ENCODE results near the gene KIF26B.

DNA sequence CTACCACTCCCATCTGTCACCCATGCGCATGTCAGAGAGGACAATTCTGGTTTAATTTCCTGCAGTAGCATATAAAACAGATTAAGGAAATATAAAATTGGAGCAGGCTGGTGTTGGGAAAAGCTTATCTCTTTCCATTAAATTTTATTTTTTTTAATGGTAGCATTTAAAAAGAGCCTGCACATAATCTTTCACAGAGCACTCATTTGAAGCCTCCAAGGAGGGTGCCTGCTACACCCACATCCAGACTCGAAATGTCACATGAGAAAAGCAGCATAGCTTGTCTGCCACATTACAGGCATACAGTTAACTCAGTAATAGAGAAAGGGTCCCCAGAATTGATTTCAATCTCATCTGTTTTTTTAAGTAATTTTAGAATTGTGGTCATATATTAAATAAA lies 599.0 kb downstream of the KIF26B start:
- TF ChIP-seq EZH2 (IDR thresholded peaks at IDR 0.05; ENCODE audit: insufficient read depth, poor library complexity, severe bottlenecking): no peak
- TF ChIP-seq EZH2phosphoT487 (IDR thresholded peaks at IDR 0.05; ENCODE audit: insufficient read depth, low read depth): no peak

Measured in GM23248 (cell line).